ENCODE data around the gene NLRC5. TPM values are rescaled to one million over a fixed set of nuclear protein-coding genes. Genes with fewer than 3 reads are reported as not detected.

Gene NLRC5
- total and polyA plus RNA-seq, 2 donors (not counting 3 experiments of a cell fraction or from before 2014, with no cell fraction given) = 7.4 to 26.3 TPM

DNA sequence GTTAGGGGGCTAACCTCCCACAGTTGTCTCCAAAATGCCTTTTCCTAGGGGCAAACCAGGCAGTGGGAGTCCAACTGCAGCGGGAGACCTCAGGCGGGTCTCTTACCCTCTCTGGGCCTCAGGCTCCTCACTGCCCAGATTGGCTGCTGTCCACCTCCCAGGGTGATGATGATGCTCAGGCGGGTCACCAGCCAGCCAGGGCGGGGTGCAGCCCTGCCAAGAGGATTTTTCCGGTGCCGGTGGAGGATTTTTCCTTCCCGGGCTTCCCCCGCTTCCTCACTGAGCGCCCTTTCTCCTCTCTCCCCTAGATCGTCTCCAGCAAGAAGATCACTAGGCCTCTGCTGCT lies 125.8 kb downstream of the NLRC5 start:
- Histone ChIP-seq H3K27me3 (ENCODE audit: control insufficient read depth in 2 of 2, insufficient read depth in 2 of 2, low read length in 2 of 2) (no peaks in the 10 kb centered on the region), H3K79me2 (ENCODE audit: control insufficient read depth, insufficient read depth, low read length) (no peaks in the 10 kb centered on the region), H4K20me1 (replicated peaks; ENCODE audit: control insufficient read depth, extremely low read depth, insufficient read depth, low read length) (no peaks in the 10 kb centered on the region), H2AFZ (ENCODE audit: low read depth, low read length) (no peak overlapping the region), H3K9ac (replicated peaks; ENCODE audit: extremely low read depth, insufficient read depth, low read length) (no peak overlapping the region), H3K9me1 (replicated peaks; ENCODE audit: control insufficient read depth, extremely low read depth, insufficient read depth, low read length) (no peaks in the 10 kb centered on the region), H3K9me3 (replicated peaks; ENCODE audit: control insufficient read depth, insufficient read depth, low read length) (no peaks in the 10 kb centered on the region), H3K4me1 (ENCODE audit: control insufficient read depth, extremely low read depth, insufficient read depth, low read length) (no peaks in the 10 kb centered on the region), H3K27ac (ENCODE audit: insufficient read depth, low read depth, low read length) (no peak overlapping the region), H3K4me3 (replicated peaks in 1 of 3; ENCODE audit: insufficient read depth in 1 of 3, low read depth in 1 of 3, low read length in 3 of 3) (no peak overlapping the region), H3K4me2 (ENCODE audit: insufficient read depth, low read length) (no peak overlapping the region), H3K36me3 (ENCODE audit: control insufficient read depth in 2 of 2, extremely low read depth in 1 of 2, insufficient read depth in 2 of 2, low read length in 2 of 2) (peaks cover 14 to 43% of the 10 kb centered on the region in 2 experiments)
- dilution Hi-C loops (cut with MboI; ENCODE audit: extremely low pct_ligation_motif_present, low sequenced_read_pairs) (no loop called here), intact Hi-C loops (cut with micrococcal nuclease) (no loop called here)
- DNase-seq (ENCODE audit: low read depth, low spot score) (no peak), FAIRE-seq (no peak)
- POLR2A ChIA-PET = no interaction called here
- no TSS peak for BruUV-seq (replicated peaks)
- no peak for TF ChIP-seq EZH2 (IDR thresholded peaks at IDR 0.05; ENCODE audit: borderline replicate concordance, low read depth, low read length, severe bottlenecking)
- no peak for TF ChIP-seq MAX (IDR thresholded peaks at IDR 0.05; ENCODE audit: insufficient read depth, insufficient read length)
- TF ChIP-seq POLR2A (IDR thresholded peaks at IDR 0.05; ENCODE audit: low read depth, low read length) = no peak
- TF ChIP-seq MYC (IDR thresholded peaks at IDR 0.05; ENCODE audit: low read depth, low read length) = no peak
- TF ChIP-seq GATA2 (IDR thresholded peaks at IDR 0.05; ENCODE audit: insufficient read depth, insufficient read length, low read depth, low read length) = no peak
- TF ChIP-seq POLR2AphosphoS5 (IDR thresholded peaks at IDR 0.05; ENCODE audit: insufficient read depth, low read depth, low read length) = no peak
- TF ChIP-seq, protein P1, sequence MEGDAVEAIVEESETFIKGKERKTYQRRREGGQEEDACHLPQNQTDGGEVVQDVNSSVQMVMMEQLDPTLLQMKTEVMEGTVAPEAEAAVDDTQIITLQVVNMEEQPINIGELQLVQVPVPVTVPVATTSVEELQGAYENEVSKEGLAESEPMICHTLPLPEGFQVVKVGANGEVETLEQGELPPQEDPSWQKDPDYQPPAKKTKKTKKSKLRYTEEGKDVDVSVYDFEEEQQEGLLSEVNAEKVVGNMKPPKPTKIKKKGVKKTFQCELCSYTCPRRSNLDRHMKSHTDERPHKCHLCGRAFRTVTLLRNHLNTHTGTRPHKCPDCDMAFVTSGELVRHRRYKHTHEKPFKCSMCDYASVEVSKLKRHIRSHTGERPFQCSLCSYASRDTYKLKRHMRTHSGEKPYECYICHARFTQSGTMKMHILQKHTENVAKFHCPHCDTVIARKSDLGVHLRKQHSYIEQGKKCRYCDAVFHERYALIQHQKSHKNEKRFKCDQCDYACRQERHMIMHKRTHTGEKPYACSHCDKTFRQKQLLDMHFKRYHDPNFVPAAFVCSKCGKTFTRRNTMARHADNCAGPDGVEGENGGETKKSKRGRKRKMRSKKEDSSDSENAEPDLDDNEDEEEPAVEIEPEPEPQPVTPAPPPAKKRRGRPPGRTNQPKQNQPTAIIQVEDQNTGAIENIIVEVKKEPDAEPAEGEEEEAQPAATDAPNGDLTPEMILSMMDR (IDR thresholded peaks at IDR 0.05; ENCODE audit: extremely low read depth in 1 of 2, insufficient read depth in 1 of 2, low read depth in 1 of 2, low read length in 2 of 2) = no peak
- TF ChIP-seq FOS (IDR thresholded peaks at IDR 0.05; ENCODE audit: borderline replicate concordance, insufficient read depth, low read length) = no peak
- CTCF ChIA-PET = interaction anchor here (3.9 kb wide), 1 partner anchor 22 kb away, joined by 18 read pairs; the partner anchor contains the start of gene CPNE2

Data from endothelial cell of umbilical vein (primary cell).